ENCODE measurements around the gene BRSK1.
A peak's percentile ranks its signal among the peaks of the same experiment; 100 is the strongest.

Gene BRSK1

GRCh38 chr19:55355213-55355821, 71.5 kb downstream of the BRSK1 start:
- DNase-seq = peak; percentile 14

- DNase-seq = no peak
Measured at GRCh38 chr19:55358493-55358892, 74.7 kb downstream of the BRSK1 start.

GRCh38 chr19:55358943-55359908, 75.4 kb downstream of the BRSK1 start:
- DNase-seq = peak; percentile 81

GRCh38 chr19:55360902-55361301, 77.1 kb downstream of the BRSK1 start:
- no peak for DNase-seq
